ENCODE measurements around the gene TMPRSS9.

The TMPRSS9 gene

DNA sequence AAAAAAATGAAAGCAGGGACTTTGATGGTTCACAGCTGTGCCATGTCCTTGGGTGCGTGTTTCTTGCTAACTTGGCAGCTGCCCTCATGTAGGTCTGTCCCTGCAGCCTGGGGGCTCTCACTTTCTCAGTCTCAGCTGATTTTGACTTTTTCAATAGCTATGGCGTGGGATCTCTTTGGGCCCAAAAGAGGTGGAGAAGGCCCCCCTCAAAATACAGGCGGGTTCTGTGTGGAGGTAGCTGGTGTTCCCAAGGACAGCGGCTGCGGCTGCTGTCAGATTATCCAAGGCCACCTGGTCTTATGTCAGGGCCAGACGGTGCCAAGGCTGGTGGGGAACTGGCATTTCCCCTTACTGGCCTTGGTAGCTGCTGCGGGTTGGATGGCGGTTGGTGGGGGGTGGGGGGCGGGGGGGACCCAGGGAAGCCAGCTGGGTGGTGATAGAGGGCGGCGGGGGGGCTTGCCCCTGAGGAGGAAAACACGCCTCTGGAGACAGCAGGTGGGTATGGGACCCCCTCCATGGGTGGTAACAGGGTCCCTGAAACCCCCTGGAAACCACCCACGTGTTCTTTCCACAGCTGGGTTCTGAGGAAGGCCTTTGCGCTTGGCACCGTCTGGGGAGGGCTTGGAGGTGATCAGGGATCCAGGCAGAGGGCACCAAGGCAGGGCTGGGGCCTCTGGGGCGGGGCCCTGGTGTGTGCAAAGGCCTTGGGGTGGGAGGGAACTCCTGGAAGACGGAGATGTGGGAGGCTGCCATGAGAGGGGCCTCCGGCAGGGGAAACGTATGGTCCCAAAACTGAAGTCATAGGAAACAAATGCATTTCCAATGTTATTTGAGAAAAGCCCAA lies 63.2 kb downstream of the TMPRSS9 start:
- Histone ChIP-seq H3K9ac (ENCODE audit: low read depth, low read length) (no peak overlapping the region), H3K36me3 (ENCODE audit: control insufficient read depth, insufficient read depth, low read length) (peaks cover 6% of the 10 kb centered on the region), H3K27me3 (ENCODE audit: control insufficient read depth, insufficient read depth, low read length) (no peaks in the 10 kb centered on the region), H3K4me3 (ENCODE audit: low read depth, low read length) (no peak overlapping the region), H3K9me3 (ENCODE audit: control insufficient read depth, insufficient read depth, low read length) (no peaks in the 10 kb centered on the region), H3K4me1 (ENCODE audit: control insufficient read depth, insufficient read depth, low read length) (peaks cover 5% of the 10 kb centered on the region)

- Histone ChIP-seq H3K4me1 (ENCODE audit: control insufficient read depth, insufficient read depth, low read length) (peaks cover 8% of the 10 kb centered on the region), H3K9me3 (ENCODE audit: control insufficient read depth, insufficient read depth, low read length) (no peaks in the 10 kb centered on the region), H3K27me3 (ENCODE audit: control insufficient read depth, insufficient read depth, low read length) (no peaks in the 10 kb centered on the region), H3K9ac (ENCODE audit: low read depth, low read length) (no peak overlapping the region), H3K36me3 (ENCODE audit: control insufficient read depth, insufficient read depth, low read length) (peaks cover 6% of the 10 kb centered on the region), H3K4me3 (ENCODE audit: low read depth, low read length) (peak overlapping the region; percentile 89)
Measured at GRCh38 chr19:2423915-2424685, 64.0 kb downstream of the TMPRSS9 start.

DNA sequence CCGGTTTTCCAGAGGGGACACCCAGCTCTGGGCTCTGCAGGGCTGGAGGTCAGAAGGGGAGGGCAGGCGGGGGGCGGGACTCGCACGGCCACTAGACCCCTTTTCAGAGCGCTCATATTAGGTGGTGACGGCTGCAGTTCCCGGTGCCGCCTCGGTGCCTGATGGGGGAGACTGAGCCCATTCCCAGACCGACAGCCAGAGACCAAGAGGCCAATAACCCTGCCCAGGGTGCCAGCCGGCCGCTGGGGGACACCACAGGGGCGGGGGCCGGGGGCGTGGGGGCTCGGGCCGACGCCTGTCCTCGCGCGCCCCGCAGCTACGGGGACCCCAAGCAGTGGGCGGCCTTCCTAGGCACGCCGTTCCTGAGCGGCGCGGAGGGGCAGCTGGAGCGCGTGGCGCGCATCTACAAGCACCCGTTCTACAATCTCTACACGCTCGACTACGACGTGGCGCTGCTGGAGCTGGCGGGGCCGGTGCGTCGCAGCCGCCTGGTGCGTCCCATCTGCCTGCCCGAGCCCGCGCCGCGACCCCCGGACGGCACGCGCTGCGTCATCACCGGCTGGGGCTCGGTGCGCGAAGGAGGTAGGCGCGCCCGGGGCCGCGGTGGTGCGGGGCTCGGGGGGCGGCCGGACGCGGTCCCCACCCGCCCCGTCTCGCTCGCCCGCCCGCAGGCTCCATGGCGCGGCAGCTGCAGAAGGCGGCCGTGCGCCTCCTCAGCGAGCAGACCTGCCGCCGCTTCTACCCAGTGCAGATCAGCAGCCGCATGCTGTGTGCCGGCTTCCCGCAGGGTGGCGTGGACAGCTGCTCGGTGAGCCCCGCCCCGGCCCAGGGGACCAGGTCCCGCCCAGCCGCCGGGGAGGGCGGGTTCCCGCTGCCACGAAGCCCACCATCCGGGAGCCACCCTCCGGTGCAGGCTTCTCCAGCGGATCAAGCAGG lies 64.9 kb downstream of the TMPRSS9 start:
- H3K9me3 ChIP-seq (ENCODE audit: control insufficient read depth, insufficient read depth, low read length): no peaks in the 10 kb centered on the region
- H3K36me3 ChIP-seq (ENCODE audit: control insufficient read depth, insufficient read depth, low read length): peaks cover 9% of the 10 kb centered on the region
- peak overlapping the region; percentile 89 for H3K4me3 ChIP-seq (ENCODE audit: low read depth, low read length)
- no peaks in the 10 kb centered on the region for H3K27me3 ChIP-seq (ENCODE audit: control insufficient read depth, insufficient read depth, low read length)
- peaks cover 8% of the 10 kb centered on the region for H3K4me1 ChIP-seq (ENCODE audit: control insufficient read depth, insufficient read depth, low read length)
- no peak overlapping the region for H3K9ac ChIP-seq (ENCODE audit: low read depth, low read length)

GRCh38 chr19:2425622-2426581 lies 65.8 kb downstream of the TMPRSS9 start:
- peak overlapping the region; percentile 89 for H3K4me3 ChIP-seq (ENCODE audit: low read depth, low read length)
- H3K27me3 ChIP-seq (ENCODE audit: control insufficient read depth, insufficient read depth, low read length): no peaks in the 10 kb centered on the region
- H3K36me3 ChIP-seq (ENCODE audit: control insufficient read depth, insufficient read depth, low read length): peaks cover 15% of the 10 kb centered on the region
- peaks cover 8% of the 10 kb centered on the region for H3K4me1 ChIP-seq (ENCODE audit: control insufficient read depth, insufficient read depth, low read length)
- H3K9me3 ChIP-seq (ENCODE audit: control insufficient read depth, insufficient read depth, low read length): no peaks in the 10 kb centered on the region
- H3K9ac ChIP-seq (ENCODE audit: low read depth, low read length): peak overlapping the region; percentile 99

DNA sequence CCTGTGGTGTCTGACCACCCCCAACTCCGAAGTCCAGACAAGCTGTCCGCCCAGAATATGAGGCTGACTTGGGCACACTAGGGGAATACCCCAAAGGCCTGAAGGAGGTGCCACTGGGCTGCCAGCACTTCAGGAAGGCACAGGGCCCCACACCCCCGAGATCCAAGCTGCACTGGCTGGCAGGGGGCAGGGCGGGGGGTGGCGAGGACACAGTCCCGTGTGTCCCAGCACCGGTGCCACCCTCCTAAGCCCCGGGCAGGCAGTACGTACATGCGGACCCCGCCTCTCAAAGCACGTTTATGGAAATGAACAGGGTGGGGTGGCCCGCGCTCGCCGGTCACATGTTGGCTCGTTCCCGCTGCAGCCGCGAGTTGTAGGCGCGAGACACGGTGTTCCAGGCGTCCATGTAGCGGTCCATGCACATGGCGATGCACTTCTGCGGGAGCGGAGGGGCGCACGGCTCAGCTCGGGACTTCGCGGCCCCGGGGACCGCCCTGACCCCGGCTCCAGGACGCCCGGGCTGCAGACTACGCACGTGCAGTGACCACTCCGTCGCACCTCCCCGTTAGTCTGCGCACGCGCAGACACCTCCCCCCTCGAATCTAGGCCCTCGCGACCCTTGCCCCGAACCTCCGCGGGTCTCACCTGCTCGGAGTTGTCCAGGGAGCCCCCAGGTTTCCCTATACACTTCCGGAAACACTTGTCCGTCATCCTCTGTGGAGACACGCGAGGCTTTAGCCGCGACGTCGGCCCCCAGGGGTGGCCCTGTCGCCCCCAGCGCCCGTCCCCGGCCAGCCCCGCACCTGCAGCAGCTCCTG lies 66.8 kb downstream of the TMPRSS9 start:
- H3K27me3 ChIP-seq (ENCODE audit: control insufficient read depth, insufficient read depth, low read length): no peaks in the 10 kb centered on the region
- H3K4me1 ChIP-seq (ENCODE audit: control insufficient read depth, insufficient read depth, low read length): peaks cover 8% of the 10 kb centered on the region
- peak overlapping the region; percentile 99 for H3K9ac ChIP-seq (ENCODE audit: low read depth, low read length)
- no peaks in the 10 kb centered on the region for H3K9me3 ChIP-seq (ENCODE audit: control insufficient read depth, insufficient read depth, low read length)
- peaks cover 24% of the 10 kb centered on the region for H3K36me3 ChIP-seq (ENCODE audit: control insufficient read depth, insufficient read depth, low read length)
- peak overlapping the region; percentile 89 for H3K4me3 ChIP-seq (ENCODE audit: low read depth, low read length)

DNA sequence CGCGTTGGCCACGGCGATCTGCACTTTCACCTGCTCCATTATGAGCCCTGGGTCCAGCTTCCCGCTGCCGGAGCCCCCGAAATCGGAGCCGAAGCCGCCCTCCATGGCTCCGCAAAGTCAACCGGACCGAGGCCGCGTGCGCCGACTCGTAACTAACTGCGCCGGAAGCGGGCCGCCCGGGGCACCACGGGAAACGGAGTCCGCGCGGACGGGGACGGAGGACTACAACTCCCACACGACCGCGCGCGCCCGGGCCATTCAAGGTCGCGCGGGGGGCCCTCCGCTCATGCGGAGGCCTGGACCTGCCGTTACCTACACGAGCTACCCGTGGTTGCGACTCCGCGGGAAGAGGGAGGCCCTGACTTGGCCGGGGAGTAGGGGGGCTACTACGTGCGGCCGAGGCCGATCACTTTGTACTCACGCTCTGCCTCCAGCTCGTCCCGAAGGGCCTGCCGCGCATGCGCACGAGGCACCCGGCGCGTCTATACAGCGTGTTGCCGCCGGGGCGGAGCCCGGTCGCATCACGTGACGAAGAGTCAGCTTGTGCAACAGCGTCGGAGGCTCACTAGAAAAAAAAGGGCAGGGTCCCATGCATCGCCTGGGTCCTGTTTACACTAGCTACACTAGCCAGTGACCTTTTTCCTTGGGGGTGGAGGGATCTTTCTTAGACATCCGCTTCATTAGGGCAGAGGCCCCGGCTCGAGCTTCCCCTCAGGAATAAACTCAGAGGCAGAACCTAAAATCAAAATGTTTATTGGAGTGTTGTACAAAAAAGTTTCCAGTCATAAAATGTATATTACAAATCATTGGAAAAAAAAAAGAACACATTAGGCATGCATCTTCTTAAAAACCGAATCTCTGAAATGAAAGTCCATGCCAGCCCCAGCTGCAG lies 67.6 kb downstream of the TMPRSS9 start, which contains the start of gene TIMM13:
Gene TIMM13, minus strand, starts transcription at position 158 of the 892 bp plus-strand sequence. Its CDS starts 53 bp downstream, at position 105.
- Histone ChIP-seq H3K4me1 (ENCODE audit: control insufficient read depth, insufficient read depth, low read length) (peaks cover 8% of the 10 kb centered on the region), H3K36me3 (ENCODE audit: control insufficient read depth, insufficient read depth, low read length) (peaks cover 32% of the 10 kb centered on the region), H3K4me3 (ENCODE audit: low read depth, low read length) (peak within 1 kb of the TSS; percentile 89), H3K27me3 (ENCODE audit: control insufficient read depth, insufficient read depth, low read length) (no peaks in the 10 kb centered on the region), H3K9me3 (ENCODE audit: control insufficient read depth, insufficient read depth, low read length) (no peaks in the 10 kb centered on the region), H3K9ac (ENCODE audit: low read depth, low read length) (peak within 1 kb of the TSS; percentile 99)

DNA sequence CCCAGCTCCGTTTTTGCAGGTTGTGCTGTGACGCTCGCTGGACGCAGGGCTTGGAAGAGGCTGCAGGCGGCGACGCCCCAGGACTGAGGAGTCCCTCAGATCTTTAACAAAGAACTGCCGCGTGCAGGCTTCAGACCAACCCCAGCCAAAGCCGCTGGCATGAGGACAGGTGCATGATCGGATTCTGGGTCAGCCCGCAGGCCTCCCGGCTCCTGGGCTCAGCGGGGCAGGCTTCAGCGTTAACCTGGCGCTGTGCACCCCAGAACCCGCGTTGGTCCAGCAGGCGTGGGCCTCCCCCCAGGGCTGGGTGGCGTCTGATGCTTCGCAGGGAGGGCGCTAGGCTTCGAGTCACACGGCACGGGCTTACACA lies 68.2 kb downstream of the TMPRSS9 start:
- Histone ChIP-seq H3K4me1 (ENCODE audit: control insufficient read depth, insufficient read depth, low read length) (peaks cover 8% of the 10 kb centered on the region), H3K4me3 (ENCODE audit: low read depth, low read length) (peak overlapping the region; percentile 89), H3K36me3 (ENCODE audit: control insufficient read depth, insufficient read depth, low read length) (peaks cover 32% of the 10 kb centered on the region), H3K9ac (ENCODE audit: low read depth, low read length) (peak overlapping the region; percentile 65), H3K27me3 (ENCODE audit: control insufficient read depth, insufficient read depth, low read length) (no peaks in the 10 kb centered on the region), H3K9me3 (ENCODE audit: control insufficient read depth, insufficient read depth, low read length) (no peaks in the 10 kb centered on the region)

GRCh38 chr19:2428756-2429711 lies 69.0 kb downstream of the TMPRSS9 start:
- Histone ChIP-seq H3K9me3 (ENCODE audit: control insufficient read depth, insufficient read depth, low read length) (no peaks in the 10 kb centered on the region), H3K36me3 (ENCODE audit: control insufficient read depth, insufficient read depth, low read length) (peaks cover 37% of the 10 kb centered on the region), H3K27me3 (ENCODE audit: control insufficient read depth, insufficient read depth, low read length) (no peaks in the 10 kb centered on the region), H3K9ac (ENCODE audit: low read depth, low read length) (peak overlapping the region; percentile 65), H3K4me1 (ENCODE audit: control insufficient read depth, insufficient read depth, low read length) (peaks cover 8% of the 10 kb centered on the region), H3K4me3 (ENCODE audit: low read depth, low read length) (peak overlapping the region; percentile 89)

Measured in iPS-15b (cell line).